HG03442 (cell line): ENCODE results near the gene LCN2.
"Not testable (repeated sequence)": the region's sequence is repeated elsewhere in the genome, so short reads cannot be mapped to it uniquely, and the experiment has no call there.

Experiments used
- ATAC-seq: cut with Tn5 transposase; IDR thresholded peaks from one replicate; pipeline ENCODE4 v1.9.1; 2021; ENCODE audit warnings: mild to moderate bottlenecking, moderate library complexity; ENCODE audit not compliant: unreplicated experiment

LCN2 gene

DNA sequence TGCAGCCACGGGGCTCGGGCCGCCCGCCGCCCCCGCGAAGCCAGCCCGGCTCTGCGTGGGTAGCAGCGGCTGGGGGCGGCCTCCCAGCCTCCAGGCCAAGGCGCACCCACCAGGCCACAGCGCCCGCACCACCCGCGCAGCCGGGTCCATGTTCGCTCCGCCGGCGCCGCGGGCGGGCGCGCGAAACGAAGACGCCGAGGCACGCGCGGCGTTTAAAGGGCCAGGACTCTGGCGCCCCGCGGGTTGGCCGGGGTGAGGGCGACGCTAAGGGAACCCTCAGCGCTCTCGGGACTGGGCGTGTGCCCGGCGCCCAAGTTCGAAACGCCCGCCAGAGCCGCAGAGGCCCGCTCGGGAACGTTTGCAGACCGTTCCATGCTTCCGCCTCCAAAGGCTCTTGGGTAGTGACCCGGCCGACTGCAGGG, 21.7 kb upstream of the LCN2 start, which contains the start of gene PTGES2:
Gene PTGES2 (minus strand): TSS at position 162 of the 422 bp plus-strand sequence. CDS start 12 bp downstream, at position 150.
- peak; percentile 51 for ATAC-seq

DNA sequence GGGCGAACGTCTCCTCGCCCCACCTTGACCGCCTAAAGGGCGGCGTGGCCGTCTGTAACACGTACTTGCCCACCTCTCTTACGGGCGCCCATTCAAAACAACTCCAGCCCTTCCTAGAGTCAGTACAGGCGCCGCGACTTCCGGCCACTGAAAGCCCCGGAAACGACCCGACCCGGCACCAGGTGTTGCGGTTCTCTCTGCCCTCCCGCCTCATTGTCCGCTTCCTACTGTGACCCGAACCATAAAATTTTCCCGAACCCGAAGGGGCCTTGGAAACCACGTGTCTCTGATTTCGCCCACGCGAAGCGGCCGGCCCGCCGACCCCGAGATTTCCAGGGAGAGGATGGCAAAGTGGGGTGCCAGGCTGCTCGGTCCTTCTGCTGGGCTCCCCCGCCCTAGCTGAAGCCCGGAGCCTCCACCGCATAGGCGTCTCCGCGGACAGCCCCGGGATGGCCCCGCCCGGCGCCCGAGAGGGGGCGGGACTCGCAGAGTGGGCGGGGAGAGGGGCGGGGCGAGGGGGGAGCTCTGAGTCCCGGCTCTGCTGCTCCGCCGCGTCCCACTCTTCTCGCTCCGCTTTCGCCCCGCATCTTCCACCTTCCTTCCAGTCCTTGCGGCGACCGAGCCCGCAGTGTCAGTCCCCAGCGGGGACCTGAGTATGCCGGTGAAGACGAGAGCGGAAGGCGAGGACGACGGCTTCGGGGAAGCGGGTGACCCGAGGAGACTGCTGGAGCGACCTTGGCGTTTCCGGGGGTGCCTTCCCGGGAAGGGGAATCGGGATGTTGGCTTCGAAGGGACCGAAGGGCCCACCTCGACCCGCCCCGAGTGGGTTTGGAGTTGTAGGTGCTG, 21.0 kb upstream of the LCN2 start:
- peak; percentile 50 for ATAC-seq

DNA sequence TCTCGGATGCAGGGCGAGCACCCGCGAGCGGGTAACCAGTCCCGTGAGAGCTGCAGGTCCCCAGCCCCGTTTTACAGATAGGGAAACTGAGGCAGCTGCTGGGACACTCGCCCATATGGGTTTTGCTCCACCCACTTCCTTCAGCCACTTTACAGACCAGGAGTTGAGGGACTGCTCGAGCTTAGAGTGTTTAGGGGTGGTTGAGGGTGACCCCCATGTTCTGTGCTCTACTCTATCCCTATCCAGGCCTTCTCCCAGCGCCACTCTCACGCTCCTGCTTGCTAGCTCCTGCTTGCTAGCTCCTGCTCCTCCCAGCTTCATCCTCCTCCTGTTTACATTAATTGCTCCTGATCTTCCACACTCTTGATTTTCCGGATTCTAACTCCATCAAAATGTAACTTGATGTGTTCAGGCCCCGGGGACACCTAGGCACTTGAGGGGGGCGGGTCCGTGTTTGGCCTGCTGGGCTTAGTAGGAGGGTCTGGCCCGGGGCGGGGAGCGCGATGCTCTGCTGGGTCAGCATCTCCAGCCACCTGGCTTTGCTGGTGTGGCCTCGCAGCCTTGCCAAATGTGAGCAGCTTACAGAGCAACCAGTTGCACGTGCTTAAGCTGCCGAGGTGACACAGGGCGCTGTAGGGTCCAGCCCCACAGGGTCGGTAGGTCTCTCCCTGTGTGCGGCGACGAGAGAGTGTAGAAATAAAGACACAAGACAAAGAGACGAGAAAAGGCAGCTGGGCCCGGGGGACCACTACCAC, 20.2 kb upstream of the LCN2 start:
- no peak for ATAC-seq

DNA sequence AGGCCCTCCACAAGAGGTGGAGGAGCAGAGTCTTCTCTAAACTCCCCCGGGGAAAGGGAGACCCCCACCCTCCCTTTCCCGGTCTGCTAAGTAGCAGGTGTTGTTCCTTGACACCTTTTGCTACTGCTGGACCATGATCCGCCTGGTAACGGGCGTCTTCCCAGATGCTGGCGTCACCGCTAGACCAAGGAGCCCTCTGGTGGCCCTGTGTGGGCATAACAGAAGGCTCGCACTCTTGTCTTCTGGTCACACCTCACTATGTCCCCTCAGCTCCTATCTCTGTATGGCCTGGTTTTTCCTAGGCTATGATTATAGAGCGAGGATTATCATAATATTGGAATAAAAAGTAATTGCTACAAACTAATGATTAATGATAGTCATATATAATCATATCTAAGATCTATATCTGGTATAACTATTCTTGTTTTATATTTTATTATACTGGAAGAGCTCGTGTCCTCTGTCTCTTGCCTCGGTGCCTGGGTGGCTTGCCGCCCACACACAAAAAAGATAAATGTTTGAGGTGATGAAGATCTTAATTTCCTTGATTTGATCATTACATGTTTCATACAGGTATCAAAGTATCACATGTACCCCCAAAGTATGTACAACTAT, 19.2 kb upstream of the LCN2 start:
- not testable (repeated sequence) for ATAC-seq

DNA sequence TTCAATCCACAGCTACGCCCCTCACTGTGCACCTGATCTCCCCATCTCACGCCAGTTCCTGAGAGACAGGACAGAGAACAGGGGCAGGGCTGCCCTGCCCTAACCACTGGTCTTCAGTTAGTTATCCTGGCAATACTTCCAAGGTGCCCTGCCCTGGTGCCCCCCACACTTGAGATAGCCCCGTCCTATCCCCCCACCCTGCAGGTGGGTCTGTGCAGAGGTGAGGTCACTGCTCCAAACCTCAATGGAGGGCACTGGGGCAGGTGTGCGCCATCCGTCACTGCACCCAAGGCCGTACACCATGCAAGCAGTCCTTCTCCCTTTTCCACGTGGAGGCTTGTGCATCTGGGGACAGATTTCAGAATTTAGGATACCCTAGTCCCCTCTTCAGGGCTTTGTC, 18.6 kb upstream of the LCN2 start:
- not testable (repeated sequence) for ATAC-seq

DNA sequence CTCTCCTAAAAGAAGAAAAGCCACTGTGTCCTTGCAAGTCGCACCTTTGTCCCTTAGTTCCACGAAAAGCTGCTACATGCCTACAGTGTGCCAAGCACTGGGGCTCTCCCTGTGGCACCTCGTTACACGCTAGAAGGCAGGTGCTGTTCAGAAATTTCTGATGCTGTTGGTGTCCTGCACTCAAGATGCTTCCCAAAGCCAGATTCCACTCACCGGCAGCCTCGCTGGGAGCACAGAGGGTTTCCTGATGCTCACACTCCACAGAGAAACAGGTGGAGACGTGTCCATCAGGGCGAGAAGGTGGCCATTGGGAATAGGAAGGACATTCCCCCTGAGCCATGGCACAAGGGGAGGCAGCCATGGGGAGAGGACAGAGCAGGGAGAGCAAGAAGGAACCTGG, 17.9 kb upstream of the LCN2 start:
- not testable (repeated sequence) for ATAC-seq

DNA sequence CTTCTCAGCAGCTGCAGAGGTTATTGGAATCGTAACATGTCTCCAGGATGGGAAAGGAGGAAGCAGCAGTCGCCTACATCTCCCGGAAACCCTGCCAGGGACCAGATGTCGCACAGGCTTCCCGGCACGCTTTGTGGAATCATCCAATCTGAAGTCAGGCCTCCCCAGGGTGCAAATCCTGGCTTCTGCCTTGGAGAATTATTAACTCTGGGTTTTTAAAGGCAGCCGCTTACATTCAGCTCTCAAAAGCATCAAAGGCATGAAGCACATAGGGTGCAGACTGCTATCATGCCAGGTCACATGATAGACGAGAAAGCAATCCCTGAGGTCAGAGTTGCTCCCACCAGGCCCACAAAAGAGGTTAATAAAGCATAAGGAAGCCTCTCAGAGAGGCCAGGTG, 17.1 kb upstream of the LCN2 start:
- not testable (repeated sequence) for ATAC-seq

DNA sequence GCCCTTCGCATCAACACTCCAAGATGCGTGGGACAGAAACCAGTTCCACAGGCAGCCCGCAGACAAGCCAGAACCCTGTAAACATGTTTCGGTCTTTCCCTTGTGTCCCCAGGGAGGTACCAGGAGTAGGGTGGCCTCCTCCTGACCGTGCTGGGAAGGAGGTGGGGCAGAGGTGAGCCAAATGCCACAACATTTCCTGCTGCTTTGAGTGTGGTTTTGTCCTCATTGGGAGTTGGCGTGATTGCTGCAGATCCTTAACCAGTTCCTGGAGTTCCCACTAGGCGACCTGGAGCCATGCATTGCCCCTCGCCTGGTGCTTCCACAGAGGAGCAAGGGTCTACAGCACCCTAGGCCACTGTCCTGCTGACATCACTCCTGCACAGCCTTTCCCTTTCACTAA, 13.7 kb upstream of the LCN2 start:
- ATAC-seq, result not testable (repeated sequence)

DNA sequence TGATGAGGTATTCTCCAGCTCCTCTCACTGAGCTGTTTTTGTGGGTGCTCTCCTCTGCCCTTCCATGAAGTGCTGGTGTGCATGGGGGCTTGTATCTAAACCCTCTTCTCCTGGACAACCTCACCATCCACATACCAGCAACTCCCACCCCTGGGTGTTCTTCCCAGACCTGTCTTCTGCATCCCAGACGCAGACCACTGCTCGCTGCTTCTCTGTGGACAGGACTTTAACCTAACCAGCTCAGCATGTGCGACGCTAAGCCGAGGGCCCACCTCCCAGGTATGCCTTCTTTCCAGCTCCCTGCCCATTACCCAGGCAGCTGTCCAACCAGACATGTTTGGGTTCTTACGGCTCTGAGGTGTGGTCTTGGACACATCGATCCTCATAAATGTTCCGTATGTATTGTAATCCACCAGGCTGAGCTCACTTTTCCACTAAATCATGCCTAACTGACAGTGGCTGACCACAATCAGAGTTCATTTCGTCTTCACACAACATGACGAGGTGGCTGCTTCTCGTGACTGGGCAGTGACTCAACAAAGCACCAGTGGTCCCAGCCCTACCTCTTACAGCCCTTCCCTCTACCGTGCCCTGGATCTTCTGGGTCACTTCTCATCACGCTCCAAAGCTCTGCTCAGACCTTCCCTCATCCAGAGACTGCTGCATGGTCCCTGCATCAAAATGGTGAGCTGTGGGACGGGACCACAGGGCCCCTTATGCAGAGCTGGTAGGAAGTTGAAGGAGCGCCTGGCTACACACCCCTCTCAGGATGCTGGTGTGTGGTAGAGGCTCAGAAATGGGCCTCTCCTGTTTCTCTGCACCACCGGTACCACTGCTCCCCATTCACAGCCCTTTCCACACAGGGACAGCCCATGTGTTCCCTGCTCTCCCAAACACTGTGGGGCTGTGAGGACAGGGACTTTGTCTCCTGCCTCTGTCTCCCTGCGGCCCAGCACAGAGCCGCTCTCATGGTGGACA, 12.1 kb upstream of the LCN2 start:
- no peak for ATAC-seq

DNA sequence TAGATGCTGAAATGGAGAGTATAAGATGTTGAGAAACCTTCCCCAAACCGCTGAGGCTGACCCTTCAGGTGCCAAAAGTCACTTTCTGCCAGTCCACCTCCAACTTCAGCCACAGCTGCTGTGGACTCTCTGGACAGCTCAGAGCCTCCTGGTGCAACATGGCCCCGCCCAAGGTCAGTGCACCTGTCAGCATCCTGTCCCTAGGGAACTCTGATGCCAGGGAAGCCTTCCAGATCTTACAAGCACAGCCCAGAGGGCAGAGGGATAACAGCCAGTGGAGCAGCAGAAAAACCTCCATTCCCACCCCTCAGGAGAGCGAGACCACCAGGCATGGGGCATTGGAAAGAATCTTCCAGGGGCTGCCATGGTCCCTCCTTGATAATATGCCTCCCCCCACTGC, 11.3 kb upstream of the LCN2 start:
- ATAC-seq, result no peak

DNA sequence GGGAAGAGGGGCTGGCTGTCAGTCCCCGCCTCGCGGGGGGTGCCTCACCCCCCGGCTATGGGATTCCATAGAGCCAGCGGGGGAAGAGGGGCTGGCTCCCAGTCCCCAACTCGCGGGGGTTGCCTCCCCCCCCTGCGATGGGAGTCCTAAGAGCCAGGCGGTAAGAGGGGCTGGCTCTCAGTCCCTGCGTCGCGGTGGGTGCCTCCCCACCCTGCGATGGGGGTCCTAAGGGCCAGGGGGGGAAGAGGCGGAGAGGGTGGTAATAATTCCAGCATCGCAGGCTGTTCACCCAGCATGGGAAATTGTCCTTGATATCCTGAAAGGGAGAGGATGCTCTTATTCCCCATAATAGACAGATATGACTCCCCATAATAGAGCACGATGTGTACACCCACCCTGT, 9.6 kb upstream of the LCN2 start:
- no peak for ATAC-seq

DNA sequence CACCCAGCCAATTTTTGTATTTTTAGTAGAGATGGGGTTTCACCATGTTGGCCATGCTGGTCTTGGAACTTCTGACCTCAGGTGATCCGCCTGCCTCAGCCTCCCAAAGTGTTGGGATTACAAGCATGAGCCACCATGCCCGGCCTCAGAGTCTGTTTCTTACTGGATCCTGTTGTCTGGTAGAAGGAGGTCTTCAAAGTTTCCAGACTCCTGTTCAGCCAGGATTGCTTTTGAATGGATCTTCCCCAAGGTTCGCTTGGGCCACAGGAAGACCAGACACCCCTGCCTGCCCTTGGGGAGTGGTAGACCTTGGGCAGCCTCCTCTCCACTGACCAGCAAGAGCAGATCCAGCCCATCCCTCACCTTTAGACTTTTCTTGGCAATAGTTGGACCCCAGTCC, 7.6 kb upstream of the LCN2 start:
- ATAC-seq, result no peak

DNA sequence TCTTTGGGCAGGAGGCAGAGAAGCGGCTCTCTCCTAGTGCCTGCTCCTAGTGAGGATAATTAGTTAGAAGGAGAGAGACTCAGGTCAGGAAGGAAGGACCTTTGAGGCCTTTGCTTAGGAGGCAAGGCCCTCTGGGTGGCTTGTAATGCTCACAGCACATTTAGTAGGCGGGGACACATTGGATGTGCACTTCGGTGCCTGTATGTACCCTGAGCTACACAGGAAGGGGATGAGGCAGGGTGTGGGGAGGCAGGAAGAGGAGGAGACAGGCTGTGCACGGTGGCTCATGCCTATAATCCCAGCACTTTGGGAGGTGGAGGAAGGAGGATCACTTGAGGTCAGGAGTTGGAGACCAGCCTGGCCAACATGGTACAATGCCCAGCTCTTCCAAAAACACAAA, 7.2 kb upstream of the LCN2 start:
- no peak for ATAC-seq

DNA sequence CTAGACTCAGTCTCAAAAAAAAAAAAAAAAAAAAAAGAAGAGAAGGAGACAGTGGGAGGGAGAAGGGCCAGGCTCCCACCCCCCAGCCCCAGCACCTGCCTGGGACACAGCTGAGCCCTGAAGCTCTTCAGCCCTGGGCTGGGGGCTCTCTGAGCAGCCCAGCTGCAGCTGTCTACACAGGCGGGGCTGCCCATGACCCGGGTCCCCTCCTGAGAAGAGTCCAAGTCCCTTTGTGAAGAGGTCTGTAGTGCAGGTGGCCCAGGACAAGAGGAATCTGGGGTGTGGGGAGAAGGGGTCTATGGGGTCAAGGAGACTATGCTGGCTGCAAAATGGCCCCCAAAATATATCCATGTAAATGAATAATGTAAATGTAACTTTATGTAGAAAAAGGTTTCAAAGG, 6.7 kb upstream of the LCN2 start:
- ATAC-seq, result no peak

DNA sequence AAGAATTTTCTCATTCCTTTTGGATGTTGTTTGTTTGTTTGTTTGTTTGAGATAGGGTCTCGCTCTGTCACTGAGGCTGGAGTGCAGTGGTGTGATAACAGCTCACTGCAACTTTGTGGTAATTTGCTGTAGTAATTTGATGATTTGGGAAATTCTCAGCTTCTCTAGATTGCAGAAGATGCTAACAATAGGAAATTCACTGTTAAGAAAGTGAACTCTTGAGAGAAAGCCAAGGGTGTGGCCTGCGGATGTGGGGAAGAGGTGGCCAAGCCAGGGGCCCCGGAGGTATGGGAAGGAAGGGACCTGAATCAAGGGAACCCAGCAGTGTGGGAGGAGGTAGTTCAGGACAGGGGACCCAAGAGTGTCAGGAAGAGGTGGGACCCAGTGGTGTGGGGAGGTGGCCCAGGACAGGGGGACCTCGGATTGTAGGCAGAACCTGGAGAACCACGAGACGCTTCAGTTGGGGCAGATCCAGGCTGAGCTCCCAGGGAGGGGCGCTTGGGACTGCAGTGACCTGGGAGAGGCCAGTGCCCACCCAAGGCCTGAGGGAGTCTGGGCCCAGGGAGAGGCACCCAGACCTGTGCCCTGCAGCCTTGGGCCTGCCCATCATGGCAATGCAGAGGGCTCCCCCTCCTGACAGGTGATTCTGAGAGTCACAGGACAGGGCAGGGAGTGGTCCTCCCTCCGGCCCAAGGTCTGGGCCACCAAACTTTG, 5.6 kb upstream of the LCN2 start:
- ATAC-seq, result no peak

DNA sequence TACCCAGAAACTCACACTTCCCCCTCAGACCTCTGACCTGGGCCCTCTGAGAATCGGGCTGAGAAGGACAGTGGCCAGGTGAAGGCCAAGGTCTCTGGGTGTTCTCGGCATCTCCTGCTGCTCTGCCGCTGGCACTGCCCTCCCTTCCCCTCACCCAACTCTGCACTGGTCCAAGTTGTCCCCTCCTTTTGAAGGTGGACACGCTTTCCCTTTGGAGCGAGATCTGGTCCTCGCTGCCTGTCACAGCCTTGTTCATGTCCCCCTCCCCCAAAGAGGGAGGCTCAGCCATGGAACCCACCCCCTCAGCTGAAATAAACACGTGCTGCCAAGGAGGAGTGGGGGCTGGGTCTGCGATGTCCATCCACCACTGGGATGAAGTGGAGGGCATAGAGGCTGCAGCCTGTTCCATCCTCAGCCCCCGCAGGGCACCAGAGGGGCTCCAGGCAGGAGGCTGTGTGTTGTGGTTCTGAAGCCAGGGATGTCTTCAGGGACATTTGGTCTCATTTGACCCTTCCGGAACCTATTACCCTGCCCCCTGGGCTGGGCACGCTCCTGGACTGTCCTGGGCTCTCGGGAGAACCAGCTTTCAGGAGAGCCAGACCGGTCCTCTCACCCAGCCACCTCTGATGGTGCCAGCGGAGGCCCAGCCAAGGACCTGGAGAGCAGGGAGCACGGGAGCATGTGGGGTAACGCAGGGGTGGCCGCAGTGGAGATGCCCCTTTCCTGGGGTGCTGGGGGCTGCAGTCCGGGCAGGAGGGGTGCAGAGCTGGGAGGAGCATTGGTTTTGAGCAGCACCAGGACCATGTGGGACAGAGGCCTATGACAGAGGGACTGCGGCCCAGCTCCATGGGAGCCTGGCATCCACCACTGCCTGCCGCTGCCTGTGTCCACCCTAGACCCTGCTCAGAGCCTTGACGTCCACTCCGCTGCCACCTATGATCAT, 4.7 kb upstream of the LCN2 start:
- ATAC-seq, result no peak

DNA sequence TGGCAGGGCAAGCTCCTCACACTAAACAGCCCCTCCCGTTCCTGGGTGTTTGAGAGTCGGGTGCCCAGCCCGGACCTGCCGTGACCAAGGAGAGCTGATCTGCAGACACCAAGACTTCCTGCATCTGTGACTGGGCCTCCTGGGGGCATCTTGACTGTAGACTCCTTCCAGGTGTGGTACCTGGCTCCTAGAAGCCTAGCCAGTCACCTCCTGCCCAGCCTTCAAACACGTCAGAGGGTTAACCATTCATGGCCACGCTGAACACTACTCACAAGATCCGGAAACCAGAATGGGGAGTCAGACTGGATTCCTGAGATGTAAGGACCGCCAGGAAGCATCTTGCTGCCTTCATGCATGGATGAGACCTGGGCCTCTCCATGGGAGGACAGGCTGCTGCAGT, 3.7 kb upstream of the LCN2 start:
- no peak for ATAC-seq

DNA sequence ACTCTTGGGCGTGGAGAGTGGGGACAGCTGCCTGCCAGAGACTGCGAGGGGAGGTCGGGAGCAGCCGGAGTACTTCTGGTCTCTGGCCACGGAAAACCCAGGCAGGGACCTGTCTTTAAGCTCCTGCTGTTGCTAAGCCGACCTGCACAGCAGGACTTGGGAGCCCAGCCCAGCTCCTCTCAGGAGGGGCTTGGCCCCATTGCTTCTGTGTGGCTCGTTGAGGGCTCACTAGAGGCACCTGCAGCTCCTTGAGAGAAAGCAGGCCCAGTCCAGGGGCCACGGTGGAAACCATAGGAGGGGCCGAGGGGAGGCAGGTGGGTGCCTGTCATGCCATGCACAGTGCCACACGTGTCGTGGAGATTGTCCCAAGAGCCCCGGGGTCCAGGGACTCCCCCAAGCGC, 3.3 kb upstream of the LCN2 start:
- no peak for ATAC-seq

DNA sequence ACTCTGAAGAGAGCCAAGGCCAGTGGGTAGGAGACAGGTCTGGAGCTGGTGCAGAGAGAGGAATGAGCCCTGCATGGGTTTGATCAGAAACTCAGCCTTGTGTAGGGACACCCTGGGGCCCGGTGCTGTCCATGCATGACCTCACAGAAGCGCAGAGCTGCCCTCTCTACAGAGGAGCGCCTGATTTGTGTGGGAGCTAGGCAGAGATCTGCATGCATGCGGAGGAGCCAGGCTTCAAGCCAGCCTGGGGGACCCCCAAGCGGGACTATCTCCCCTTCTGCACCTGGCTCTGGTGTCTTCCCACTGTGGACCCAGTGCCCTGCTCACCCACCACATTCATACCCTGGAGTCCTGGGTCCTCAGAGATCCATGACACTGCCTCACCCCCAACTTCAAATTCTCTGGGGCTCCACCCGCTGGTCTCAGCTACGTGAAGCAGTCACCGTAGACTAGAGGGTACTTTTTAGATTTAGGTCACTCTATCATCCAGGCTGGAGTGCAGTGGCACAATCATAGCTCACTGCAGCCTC, 2.6 kb upstream of the LCN2 start:
- no peak for ATAC-seq
